ENCODE measurements around the gene FAM184A. TPM values are rescaled to one million over a fixed set of nuclear protein-coding genes. Genes with fewer than 3 reads are reported as not detected.

FAM184A gene
- total RNA-seq, 1 donor from 2014 or later = 0.59 TPM

- H3K9me3 Mint-ChIP-seq (ENCODE audit: unreplicated experiment) = no peaks in the 10 kb centered on the region
- TF ChIP-seq, protein P1, sequence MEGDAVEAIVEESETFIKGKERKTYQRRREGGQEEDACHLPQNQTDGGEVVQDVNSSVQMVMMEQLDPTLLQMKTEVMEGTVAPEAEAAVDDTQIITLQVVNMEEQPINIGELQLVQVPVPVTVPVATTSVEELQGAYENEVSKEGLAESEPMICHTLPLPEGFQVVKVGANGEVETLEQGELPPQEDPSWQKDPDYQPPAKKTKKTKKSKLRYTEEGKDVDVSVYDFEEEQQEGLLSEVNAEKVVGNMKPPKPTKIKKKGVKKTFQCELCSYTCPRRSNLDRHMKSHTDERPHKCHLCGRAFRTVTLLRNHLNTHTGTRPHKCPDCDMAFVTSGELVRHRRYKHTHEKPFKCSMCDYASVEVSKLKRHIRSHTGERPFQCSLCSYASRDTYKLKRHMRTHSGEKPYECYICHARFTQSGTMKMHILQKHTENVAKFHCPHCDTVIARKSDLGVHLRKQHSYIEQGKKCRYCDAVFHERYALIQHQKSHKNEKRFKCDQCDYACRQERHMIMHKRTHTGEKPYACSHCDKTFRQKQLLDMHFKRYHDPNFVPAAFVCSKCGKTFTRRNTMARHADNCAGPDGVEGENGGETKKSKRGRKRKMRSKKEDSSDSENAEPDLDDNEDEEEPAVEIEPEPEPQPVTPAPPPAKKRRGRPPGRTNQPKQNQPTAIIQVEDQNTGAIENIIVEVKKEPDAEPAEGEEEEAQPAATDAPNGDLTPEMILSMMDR (IDR thresholded peaks at IDR 0.05) = no peak
- H3K27ac Mint-ChIP-seq (ENCODE audit: unreplicated experiment) = peak overlapping the region; percentile 65
- H3K36me3 Mint-ChIP-seq (ENCODE audit: unreplicated experiment) = peaks cover 11% of the 10 kb centered on the region
- peak overlapping the region; percentile 93 for H3K4me3 Mint-ChIP-seq (ENCODE audit: unreplicated experiment)
- H3K4me1 Mint-ChIP-seq (ENCODE audit: unreplicated experiment) = peaks cover 21% of the 10 kb centered on the region
- DNase-seq (ENCODE audit: extremely low spot score, unreplicated experiment) = no peak
- H3K27me3 Mint-ChIP-seq (ENCODE audit: unreplicated experiment) = no peaks in the 10 kb centered on the region
Measured at GRCh38 chr6:118933855-118934460, 144.5 kb downstream of the FAM184A start.

- TF ChIP-seq, protein P1 (IDR thresholded peaks at IDR 0.05) = no peak
- Mint-ChIP-seq H3K4me1 (ENCODE audit: unreplicated experiment) (peaks cover 21% of the 10 kb centered on the region), H3K9me3 (ENCODE audit: unreplicated experiment) (no peaks in the 10 kb centered on the region), H3K27me3 (ENCODE audit: unreplicated experiment) (no peaks in the 10 kb centered on the region), H3K4me3 (ENCODE audit: unreplicated experiment) (no peak overlapping the region), H3K27ac (ENCODE audit: unreplicated experiment) (no peak overlapping the region), H3K36me3 (ENCODE audit: unreplicated experiment) (peaks cover 14% of the 10 kb centered on the region)
- no peak for DNase-seq (ENCODE audit: extremely low spot score, unreplicated experiment)
Measured at GRCh38 chr6:118932421-118932820, 146.0 kb downstream of the FAM184A start.

- Mint-ChIP-seq H3K4me1 (ENCODE audit: unreplicated experiment) (peaks cover 21% of the 10 kb centered on the region), H3K27ac (ENCODE audit: unreplicated experiment) (no peak overlapping the region), H3K27me3 (ENCODE audit: unreplicated experiment) (no peaks in the 10 kb centered on the region), H3K9me3 (ENCODE audit: unreplicated experiment) (no peaks in the 10 kb centered on the region), H3K36me3 (ENCODE audit: unreplicated experiment) (peaks cover 17% of the 10 kb centered on the region), H3K4me3 (ENCODE audit: unreplicated experiment) (no peak overlapping the region)
- DNase-seq (ENCODE audit: extremely low spot score, unreplicated experiment) = no peak
- TF ChIP-seq, protein P1 (IDR thresholded peaks at IDR 0.05) = no peak
Measured at GRCh38 chr6:118931436-118931835, 147.0 kb downstream of the FAM184A start.

- no peaks in the 10 kb centered on the region for H3K27me3 Mint-ChIP-seq (ENCODE audit: unreplicated experiment)
- TF ChIP-seq, protein P1 (IDR thresholded peaks at IDR 0.05) = no peak
- no peaks in the 10 kb centered on the region for H3K9me3 Mint-ChIP-seq (ENCODE audit: unreplicated experiment)
- peaks cover 22% of the 10 kb centered on the region for H3K36me3 Mint-ChIP-seq (ENCODE audit: unreplicated experiment)
- no peak overlapping the region for H3K27ac Mint-ChIP-seq (ENCODE audit: unreplicated experiment)
- H3K4me1 Mint-ChIP-seq (ENCODE audit: unreplicated experiment) = peaks cover 18% of the 10 kb centered on the region
- no peak for DNase-seq (ENCODE audit: extremely low spot score, unreplicated experiment)
- no peak overlapping the region for H3K4me3 Mint-ChIP-seq (ENCODE audit: unreplicated experiment)
Measured at GRCh38 chr6:118930680-118931079, 147.8 kb downstream of the FAM184A start.

DNA sequence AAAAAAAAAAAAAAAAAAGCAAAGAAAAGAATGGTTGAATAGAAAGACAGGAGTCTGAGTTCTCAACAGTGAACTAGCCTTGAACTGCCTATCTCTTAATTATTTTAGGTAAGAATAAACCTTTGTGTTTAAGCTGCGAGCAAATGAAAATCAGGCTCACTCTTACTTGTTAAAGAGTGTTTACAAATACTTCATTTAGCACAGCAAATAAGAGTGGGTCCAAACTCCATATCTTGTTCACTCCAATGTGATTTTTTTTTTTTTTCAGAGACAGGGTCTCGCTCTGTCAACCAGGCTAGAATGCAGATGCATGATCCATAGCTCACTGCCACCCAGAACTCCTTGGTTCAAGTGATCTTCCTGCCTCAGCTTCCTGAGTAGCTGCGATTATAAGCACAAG lies 155.4 kb downstream of the FAM184A start:
- DNase-seq (ENCODE audit: extremely low spot score, unreplicated experiment) = no peak
- TF ChIP-seq, protein P1 (IDR thresholded peaks at IDR 0.05) = no peak
- H3K9me3 Mint-ChIP-seq (ENCODE audit: unreplicated experiment) = no peaks in the 10 kb centered on the region
- H3K4me3 Mint-ChIP-seq (ENCODE audit: unreplicated experiment) = no peak overlapping the region
- H3K27me3 Mint-ChIP-seq (ENCODE audit: unreplicated experiment) = no peaks in the 10 kb centered on the region
- H3K27ac Mint-ChIP-seq (ENCODE audit: unreplicated experiment) = no peak overlapping the region
- H3K4me1 Mint-ChIP-seq (ENCODE audit: unreplicated experiment) = no peaks in the 10 kb centered on the region
- peaks cover 53% of the 10 kb centered on the region for H3K36me3 Mint-ChIP-seq (ENCODE audit: unreplicated experiment)

Data from osteocyte (in vitro differentiated cells).